Adrenal gland (tissue), 12 donors: ENCODE results near the gene CEP85L. TPM values are rescaled to one million over a fixed set of nuclear protein-coding genes. Genes with fewer than 3 reads are reported as not detected.
A peak's percentile ranks its signal among the peaks of the same experiment; 100 is the strongest.

ENCODE experiments used
- DNase-seq, 7 donors: peaks; one replicate each; pipeline ENCODE4 v3.0.0-alpha.2; 2019 to 2020
- H3K27ac ChIP-seq, 5 donors: fragments of 200-600 bp; sonication (generic) in 4 of 5; 1 replicate in 3 of 5; 2 replicates in 2 of 5; pipeline versions ENCODE4 v1.5.1 to v1.8.0; 2016 to 2020; ENCODE audit warnings: mild to moderate bottlenecking in 1 of 5
- H3K27me3 ChIP-seq: fragments of 200-600 bp; 2 replicates; pipeline ENCODE4 v1.8.0; 2021
- H3K36me3 ChIP-seq, 2 donors: fragments of 200-600 bp; replicated peaks in 1 of 2; 1 replicate in 1 of 2; 2 replicates in 1 of 2; pipeline versions ENCODE4 v1.5.1 to v1.8.0; 2018 to 2022
- H3K4me1 ChIP-seq, 2 donors: fragments of 200-600 bp; replicated peaks in 1 of 2; 1 replicate in 1 of 2; 2 replicates in 1 of 2; pipeline versions ENCODE4 v1.5.1 to v1.8.0; 2018 to 2021
- H3K4me3 ChIP-seq, 4 donors: fragments of 200-600 bp; sonication (generic) in 3 of 4; one replicate each; pipeline ENCODE4 v1.5.1; 2016 to 2018
- H3K9me3 ChIP-seq, 3 donors: fragments of 200-600 bp; sonication (generic) in 1 of 3; replicated peaks in 1 of 3; 1 replicate in 2 of 3; 2 replicates in 1 of 3; pipeline versions ENCODE4 v1.5.1 to v1.8.0; 2016 to 2021
- POLR2A ChIP-seq, 2 donors: fragments of 450-650 bp; IDR thresholded peaks; one replicate each; pipeline ENCODE4 v1.6.1; 2017; ENCODE audit warnings: antibody characterized with exemption in 2 of 2, mild to moderate bottlenecking in 2 of 2, moderate library complexity in 1 of 2
- WGBS, 4 donors: extraction: QIAGEN DNeasy Blood & Tissue Kit in 2 of 4; methylation state at CpG; one replicate each; pipeline versions ENCODE4 v1.1.5 to v1.1.7; 2013 to 2017; 5-methylcytosine and 5-hydroxymethylcytosine counted together
- intact Hi-C, 2 donors: fragments of 100-400 bp; cut with DNase I; formaldehyde crosslinking; loops; one replicate each; pipeline versions ENCODE4 v1.14.1 to v1.15.0; 2022 to 2023
- polyA plus RNA-seq, 3 donors: library from polyadenylated mRNA; stranded (reverse); fragments of 200-250 nt in 2 of 3; fragments of 350-450 nt in 1 of 3; fragmentation: Illumina TruSeq in 1 of 3; extraction: RNeasy Lipid Tissue Mini Kit (QIAGEN cat#74804) in 1 of 3; gene quantifications; one replicate each; pipeline ENCODE4 v1.2.3, GENCODE V29; 2013 to 2014
- total RNA-seq, 9 donors: library from RNA; depleted of rRNA in 4 of 9; stranded (reverse); fragments of >200 nt in 4 of 9; fragments of 120-200 nt in 1 of 9; fragmentation: NEBNext Ultra II Directional in 1 of 9; extraction: Animal tissue kit (Norgen Biotek cat#: 25700) in 1 of 9; gene quantifications; one replicate each; pipeline versions ENCODE4 v1.1.0 to v1.2.4, GENCODE V29; 2013 to 2023
- TF ChIP-seq, protein P1 (sequence below), 6 experiments: fragments of 450-650 bp in 4 of 6; fragments of 200-600 bp in 2 of 6; sonication (generic) in 1 of 6; IDR thresholded peaks; 1 replicate in 5 of 6; 2 replicates in 1 of 6; pipeline versions ENCODE4 v1.5.1 to v1.8.0; 2016 to 2021; ENCODE audit warnings: antibody characterized with exemption in 6 of 6, mild to moderate bottlenecking in 2 of 6, moderate library complexity in 1 of 6
- donor health status: healthy with polysubstance abuse.
- donor health status: Bipolar disorder and iron deficiency.
- donor health status: DM: yes; HTN: yes; CAD: no.
- donor health status: DM: no; HTN: no; CAD: no.
- donor health status: DM: no; HTN: no; CAD: no.
- donor health status: DM: yes; HTN: yes; CAD: no.

CEP85L gene
- total and polyA plus RNA-seq, 12 donors: 2.3 to 74.3 (median 23.3) TPM

DNA sequence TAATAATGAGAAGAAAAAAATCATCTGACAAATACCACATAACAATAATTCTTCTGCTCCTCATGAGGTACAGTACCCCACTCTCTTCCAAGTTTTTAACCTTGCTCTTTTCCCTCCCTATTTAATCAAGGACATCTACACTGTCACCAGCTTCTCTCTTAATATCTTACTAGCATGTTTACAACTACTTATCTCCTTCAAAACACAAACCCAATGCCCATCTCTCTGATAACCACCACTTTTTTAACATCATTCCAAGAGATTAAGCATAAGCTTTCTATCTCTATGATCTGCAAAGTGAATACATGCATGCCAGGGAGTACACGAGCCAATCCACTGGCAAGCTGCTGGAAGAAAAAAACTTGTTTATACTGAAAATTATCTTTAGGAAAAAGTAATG lies 10.3 kb downstream of the CEP85L start:
- H3K27me3 ChIP-seq: no peaks in the 10 kb centered on the region
- TF ChIP-seq POLR2A (IDR thresholded peaks at IDR 0.05): no peak
- TF ChIP-seq, protein P1, sequence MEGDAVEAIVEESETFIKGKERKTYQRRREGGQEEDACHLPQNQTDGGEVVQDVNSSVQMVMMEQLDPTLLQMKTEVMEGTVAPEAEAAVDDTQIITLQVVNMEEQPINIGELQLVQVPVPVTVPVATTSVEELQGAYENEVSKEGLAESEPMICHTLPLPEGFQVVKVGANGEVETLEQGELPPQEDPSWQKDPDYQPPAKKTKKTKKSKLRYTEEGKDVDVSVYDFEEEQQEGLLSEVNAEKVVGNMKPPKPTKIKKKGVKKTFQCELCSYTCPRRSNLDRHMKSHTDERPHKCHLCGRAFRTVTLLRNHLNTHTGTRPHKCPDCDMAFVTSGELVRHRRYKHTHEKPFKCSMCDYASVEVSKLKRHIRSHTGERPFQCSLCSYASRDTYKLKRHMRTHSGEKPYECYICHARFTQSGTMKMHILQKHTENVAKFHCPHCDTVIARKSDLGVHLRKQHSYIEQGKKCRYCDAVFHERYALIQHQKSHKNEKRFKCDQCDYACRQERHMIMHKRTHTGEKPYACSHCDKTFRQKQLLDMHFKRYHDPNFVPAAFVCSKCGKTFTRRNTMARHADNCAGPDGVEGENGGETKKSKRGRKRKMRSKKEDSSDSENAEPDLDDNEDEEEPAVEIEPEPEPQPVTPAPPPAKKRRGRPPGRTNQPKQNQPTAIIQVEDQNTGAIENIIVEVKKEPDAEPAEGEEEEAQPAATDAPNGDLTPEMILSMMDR (IDR thresholded peaks at IDR 0.05): no peak
- H3K4me1 ChIP-seq: peaks cover 36 to 68% of the 10 kb centered on the region in 2 donors
- H3K27ac ChIP-seq: peak overlapping the region in 3 of 5 donors; percentile 4 to 29 (median 24)
- H3K4me3 ChIP-seq: no peak overlapping the region
- no peaks in the 10 kb centered on the region for H3K36me3 ChIP-seq
- intact Hi-C loops: no loop called here
- H3K9me3 ChIP-seq: no peaks in the 10 kb centered on the region
- no peak for DNase-seq
- WGBS, 4 donors: 38 to 63% (median 57%) methylated on average over 1 of the region's 1 CpG

DNA sequence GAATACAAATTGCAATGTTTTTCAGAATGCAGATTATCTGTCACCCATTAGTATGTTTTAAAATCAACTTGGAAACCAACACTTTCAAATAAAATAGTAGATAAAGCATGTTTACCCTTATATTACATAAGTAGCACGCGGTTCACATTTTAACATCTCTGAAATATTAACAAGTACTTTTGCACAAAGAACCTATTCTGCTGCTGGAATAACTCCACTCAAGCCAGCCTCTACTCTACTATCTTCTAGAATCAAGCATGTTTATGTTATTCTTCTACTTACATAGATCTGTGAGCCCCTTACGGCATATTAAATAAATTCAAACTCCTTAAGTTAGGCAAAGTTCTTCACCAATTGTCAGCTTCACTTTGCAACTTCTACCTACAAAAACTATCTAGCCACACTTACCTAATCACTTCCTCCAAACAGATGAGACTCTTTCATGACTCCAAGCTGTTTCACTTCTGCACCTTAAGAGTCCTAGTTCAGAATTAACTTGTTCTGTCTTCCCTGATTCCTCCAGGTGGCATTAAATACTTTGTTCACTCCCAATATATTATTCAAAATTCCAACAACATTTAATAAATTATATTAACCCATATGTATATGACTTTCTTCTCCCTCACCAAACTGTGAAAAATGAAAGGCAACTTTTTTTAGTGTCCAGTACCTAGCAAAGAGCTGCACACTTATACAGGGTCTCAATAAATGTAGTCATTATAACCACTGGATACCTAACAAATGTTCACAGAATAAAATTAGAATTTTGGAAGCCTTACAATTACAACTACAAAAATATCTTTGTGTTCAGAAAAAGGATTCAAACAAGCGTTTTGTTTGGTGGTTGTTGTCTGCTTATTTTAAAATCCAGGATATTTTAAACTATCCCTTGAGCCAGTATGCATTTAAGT lies 12.1 kb downstream of the CEP85L start:
- intact Hi-C loops: no loop called here
- peaks cover 33 to 53% of the 10 kb centered on the region in 2 donors for H3K4me1 ChIP-seq

DNA sequence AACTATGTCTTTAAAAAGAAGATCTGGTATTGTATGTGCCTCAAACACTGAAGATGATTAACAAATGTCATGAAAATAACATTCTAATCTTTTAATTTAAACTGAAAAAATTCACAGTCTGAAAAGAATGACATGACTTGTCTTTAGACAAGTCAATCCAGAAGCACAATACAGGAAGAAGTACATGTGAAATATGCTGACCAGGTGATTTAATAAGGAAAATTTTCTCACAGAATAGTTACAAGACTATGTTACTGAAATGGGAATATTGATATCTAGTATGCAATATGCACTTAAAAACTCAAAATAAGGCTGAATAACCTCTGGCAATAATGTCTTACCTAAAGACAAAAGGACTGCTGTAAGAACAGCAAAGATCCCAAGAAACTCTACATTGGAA lies 13.1 kb downstream of the CEP85L start:
- TF ChIP-seq, protein P1 (IDR thresholded peaks at IDR 0.05): no peak
- no peak for TF ChIP-seq POLR2A (IDR thresholded peaks at IDR 0.05)
- H3K27ac ChIP-seq: no peak overlapping the region
- intact Hi-C loops: no loop called here

More for the DNA sequence above, 12.1 kb downstream of the CEP85L start:
- no peaks in the 10 kb centered on the region for H3K27me3 ChIP-seq
- TF ChIP-seq, protein P1 (IDR thresholded peaks at IDR 0.05): no peak
- no peak for TF ChIP-seq POLR2A (IDR thresholded peaks at IDR 0.05)
- H3K4me3 ChIP-seq: no peak overlapping the region
- 61 to 85% (median 72%) methylated on average over 4 of the region's 4 CpGs for WGBS, 4 donors
- no peak overlapping the region for H3K27ac ChIP-seq
- no peak for DNase-seq
- H3K36me3 ChIP-seq: no peaks in the 10 kb centered on the region
- no peaks in the 10 kb centered on the region for H3K9me3 ChIP-seq

DNA sequence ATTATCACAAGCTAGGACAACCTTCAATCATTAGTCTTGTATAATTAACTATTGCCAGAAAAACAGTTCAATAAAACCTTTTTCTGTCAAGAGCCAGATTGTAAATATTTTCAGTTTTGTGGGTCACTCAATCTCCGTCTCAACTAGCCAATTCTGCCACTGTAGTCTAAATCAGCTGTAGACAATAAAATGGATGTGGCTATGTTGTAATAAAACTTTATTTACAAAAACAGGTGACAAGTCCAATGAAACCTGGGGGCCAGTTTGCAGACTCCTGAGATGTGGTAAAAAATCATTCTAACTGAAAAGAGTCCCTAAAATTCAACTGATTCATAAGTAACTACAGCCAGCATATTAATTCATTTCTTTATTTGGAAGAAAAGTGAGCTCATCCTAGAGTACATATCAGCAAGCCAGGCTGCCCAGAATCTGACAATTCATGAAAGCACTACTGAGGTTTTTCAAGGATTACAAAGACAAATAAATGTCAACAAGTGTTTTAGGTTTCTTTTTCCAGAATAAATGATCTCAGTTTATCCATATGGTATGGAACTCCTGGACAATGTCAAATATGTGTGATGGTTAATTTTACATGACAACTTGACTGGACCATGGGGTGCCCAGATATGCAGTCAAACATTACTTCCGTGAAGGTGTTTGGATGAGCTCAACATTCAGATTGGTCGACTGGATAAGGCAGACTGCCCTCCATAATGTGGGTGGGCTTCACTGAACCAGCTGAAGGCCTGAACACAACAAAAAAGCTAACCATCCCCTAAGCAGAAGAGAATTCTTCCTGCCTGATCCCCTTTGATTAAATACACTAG lies 15.3 kb downstream of the CEP85L start:
- 89 to 95% (median 91%) methylated on average over 3 of the region's 3 CpGs for WGBS, 4 donors
- Histone ChIP-seq H3K9me3 (no peaks in the 10 kb centered on the region), H3K27ac (peak overlapping the region in 1 of 5 donors; percentile 17), H3K4me1 (peaks cover 19 to 42% of the 10 kb centered on the region in 2 donors), H3K4me3 (no peak overlapping the region), H3K36me3 (no peaks in the 10 kb centered on the region), H3K27me3 (no peaks in the 10 kb centered on the region)
- intact Hi-C loops: no loop called here
- TF ChIP-seq, protein P1 (IDR thresholded peaks at IDR 0.05): no peak
- no peak for TF ChIP-seq POLR2A (IDR thresholded peaks at IDR 0.05)
- DNase-seq: peak in 2 of 7 donors; percentile 18 to 35

More for the DNA sequence above, 13.1 kb downstream of the CEP85L start:
- no peaks in the 10 kb centered on the region for H3K36me3 ChIP-seq
- no peaks in the 10 kb centered on the region for H3K27me3 ChIP-seq
- H3K4me1 ChIP-seq: peaks cover 25 to 51% of the 10 kb centered on the region in 2 donors
- no peak for DNase-seq
- no peak overlapping the region for H3K4me3 ChIP-seq
- no peaks in the 10 kb centered on the region for H3K9me3 ChIP-seq
